NCI-H526 treated with DMSO at 0.1 percent for 48 hours (cell line): Measurements from ENCODE around the gene FOXP2.

Experiments
- DNase-seq: peaks from one replicate; lab custom pipeline; 2025; lab: John Stamatoyannopoulos, UW

Gene FOXP2

GRCh38 chr7:114653364-114654088, 238.9 kb downstream of the FOXP2 start:
- DNase-seq, result no peak

GRCh38 chr7:114656466-114656865, 241.9 kb downstream of the FOXP2 start:
- no peak for DNase-seq

- DNase-seq, result no peak
These were observed 242.7 kb downstream of the FOXP2 start for GRCh38 chr7:114657279-114657678.

GRCh38 chr7:114658216-114658615, 243.6 kb downstream of the FOXP2 start:
- no peak for DNase-seq

GRCh38 chr7:114659409-114660125, 245.0 kb downstream of the FOXP2 start:
- no peak for DNase-seq

- DNase-seq, result peak; percentile 61
These were observed 245.5 kb downstream of the FOXP2 start for GRCh38 chr7:114660126-114660486.

- DNase-seq, result no peak
These were observed 246.1 kb downstream of the FOXP2 start for GRCh38 chr7:114660753-114661152.

GRCh38 chr7:114662002-114662677, 247.5 kb downstream of the FOXP2 start:
- no peak for DNase-seq

GRCh38 chr7:114663502-114663901, 248.9 kb downstream of the FOXP2 start:
- peak; percentile 38 for DNase-seq

GRCh38 chr7:114670676-114671075, 256.1 kb downstream of the FOXP2 start:
- DNase-seq, result no peak

- no peak for DNase-seq
These were observed 257.0 kb downstream of the FOXP2 start for GRCh38 chr7:114671563-114672123.

- no peak for DNase-seq
These were observed 263.5 kb downstream of the FOXP2 start for GRCh38 chr7:114678116-114678515.

GRCh38 chr7:114687238-114687637, 272.6 kb downstream of the FOXP2 start:
- DNase-seq, result peak; percentile 53

GRCh38 chr7:114688443-114689055, 273.9 kb downstream of the FOXP2 start:
- peak; percentile 41 for DNase-seq

- no peak for DNase-seq
These were observed 274.8 kb downstream of the FOXP2 start for GRCh38 chr7:114689406-114689805.

- no peak for DNase-seq
These were observed 277.0 kb downstream of the FOXP2 start for GRCh38 chr7:114691605-114692004.

GRCh38 chr7:114695182-114695581, 280.6 kb downstream of the FOXP2 start:
- no peak for DNase-seq

- DNase-seq, result no peak
These were observed 285.8 kb downstream of the FOXP2 start for GRCh38 chr7:114700247-114700928.

- DNase-seq, result no peak
These were observed 289.1 kb downstream of the FOXP2 start for GRCh38 chr7:114703677-114704076.

- DNase-seq, result peak; percentile 31
These were observed 294.0 kb downstream of the FOXP2 start for GRCh38 chr7:114708646-114709045.

- DNase-seq, result no peak
These were observed 295.9 kb downstream of the FOXP2 start for GRCh38 chr7:114710499-114710898.

- DNase-seq, result no peak
These were observed 296.6 kb downstream of the FOXP2 start for GRCh38 chr7:114711241-114711640.
